Liver (tissue), 3 donors: ENCODE results near the gene C5.

ENCODE experiments used
- CTCF ChIP-seq: fragments of 150-350 bp; IDR thresholded peaks from 2 replicates; pipeline ENCODE4 v1.5.1; 2017; ENCODE audit warnings: improper control_type of control experiment, low read depth, low read length; ENCODE audit not compliant: missing input control
- EGR1 ChIP-seq, 2 donors: IDR thresholded peaks; 2 replicates each; pipeline ENCODE4 v1.6.1; 2016 to 2018; ENCODE audit warnings: antibody characterized with exemption in 2 of 2, low read depth in 2 of 2
- FOXA1 ChIP-seq: IDR thresholded peaks from 2 replicates; pipeline ENCODE4 v1.6.1; 2016; ENCODE audit warnings: antibody characterized with exemption
- GABPA ChIP-seq, 2 donors: IDR thresholded peaks in 1 of 2; conservative IDR thresholded peaks in 1 of 2; 2 replicates each; pipeline ENCODE4 v1.6.1; 2016; ENCODE audit warnings: antibody characterized with exemption in 2 of 2, mild to moderate bottlenecking in 1 of 2, moderate library complexity in 1 of 2
- HNF4G ChIP-seq: IDR thresholded peaks from 2 replicates; pipeline ENCODE4 v1.6.1; 2016; ENCODE audit warnings: antibody characterized with exemption
- JUND ChIP-seq, 2 donors: IDR thresholded peaks; 2 replicates each; pipeline ENCODE4 v1.6.1; 2016; ENCODE audit warnings: antibody characterized with exemption in 2 of 2
- RAD21 ChIP-seq, 2 donors: IDR thresholded peaks; 2 replicates each; pipeline ENCODE4 v1.6.1; 2016; ENCODE audit warnings: antibody characterized with exemption in 2 of 2, mild to moderate bottlenecking in 2 of 2
- SP1 ChIP-seq: IDR thresholded peaks from 2 replicates; pipeline ENCODE4 v1.6.1; 2018; ENCODE audit warnings: antibody characterized with exemption, mild to moderate bottlenecking
- TAF1 ChIP-seq: conservative IDR thresholded peaks from 2 replicates; pipeline ENCODE4 v1.6.1; 2016; ENCODE audit warnings: antibody characterized with exemption, mild to moderate bottlenecking
- YY1 ChIP-seq: IDR thresholded peaks from 2 replicates; pipeline ENCODE4 v1.6.1; 2016; ENCODE audit warnings: antibody characterized with exemption, mild to moderate bottlenecking
- TF ChIP-seq, protein P1 (sequence below): IDR thresholded peaks from 2 replicates; pipeline ENCODE4 v1.6.1; 2016; ENCODE audit warnings: antibody characterized with exemption, mild to moderate bottlenecking
- TF ChIP-seq, protein P2 (sequence below): IDR thresholded peaks from 2 replicates; pipeline ENCODE4 v1.6.1; 2016; ENCODE audit warnings: antibody characterized with exemption
- TF ChIP-seq, protein P3 (sequence below): IDR thresholded peaks from 2 replicates; pipeline ENCODE4 v1.6.1; 2016; ENCODE audit warnings: antibody characterized with exemption
- TF ChIP-seq, protein P4 (sequence below): IDR thresholded peaks from 2 replicates; pipeline ENCODE4 v1.6.1; 2016; ENCODE audit warnings: antibody characterized with exemption
- donor health status: healthy.
- donor health status: healthy.

DNA sequence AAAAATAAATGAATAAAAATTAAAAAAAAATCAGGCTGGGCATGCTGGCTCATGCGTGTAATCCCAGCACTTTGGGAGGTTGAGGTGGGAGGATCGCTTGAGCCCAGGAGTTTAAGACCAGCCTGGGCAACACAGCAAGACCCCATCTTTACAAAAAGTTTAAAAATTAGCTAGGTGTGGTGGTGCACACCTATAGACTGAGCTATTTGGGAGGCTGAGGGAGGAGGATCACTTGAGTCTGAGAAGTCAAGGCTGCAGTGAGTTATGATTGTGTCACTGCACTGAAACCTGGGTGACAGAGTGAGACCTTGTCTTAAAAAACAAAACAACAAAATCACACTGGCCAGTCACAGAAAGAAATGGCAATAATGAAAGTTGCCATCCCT, 21.3 kb upstream of the C5 start:
- TF ChIP-seq CTCF = no peak
- TF ChIP-seq, protein P1, sequence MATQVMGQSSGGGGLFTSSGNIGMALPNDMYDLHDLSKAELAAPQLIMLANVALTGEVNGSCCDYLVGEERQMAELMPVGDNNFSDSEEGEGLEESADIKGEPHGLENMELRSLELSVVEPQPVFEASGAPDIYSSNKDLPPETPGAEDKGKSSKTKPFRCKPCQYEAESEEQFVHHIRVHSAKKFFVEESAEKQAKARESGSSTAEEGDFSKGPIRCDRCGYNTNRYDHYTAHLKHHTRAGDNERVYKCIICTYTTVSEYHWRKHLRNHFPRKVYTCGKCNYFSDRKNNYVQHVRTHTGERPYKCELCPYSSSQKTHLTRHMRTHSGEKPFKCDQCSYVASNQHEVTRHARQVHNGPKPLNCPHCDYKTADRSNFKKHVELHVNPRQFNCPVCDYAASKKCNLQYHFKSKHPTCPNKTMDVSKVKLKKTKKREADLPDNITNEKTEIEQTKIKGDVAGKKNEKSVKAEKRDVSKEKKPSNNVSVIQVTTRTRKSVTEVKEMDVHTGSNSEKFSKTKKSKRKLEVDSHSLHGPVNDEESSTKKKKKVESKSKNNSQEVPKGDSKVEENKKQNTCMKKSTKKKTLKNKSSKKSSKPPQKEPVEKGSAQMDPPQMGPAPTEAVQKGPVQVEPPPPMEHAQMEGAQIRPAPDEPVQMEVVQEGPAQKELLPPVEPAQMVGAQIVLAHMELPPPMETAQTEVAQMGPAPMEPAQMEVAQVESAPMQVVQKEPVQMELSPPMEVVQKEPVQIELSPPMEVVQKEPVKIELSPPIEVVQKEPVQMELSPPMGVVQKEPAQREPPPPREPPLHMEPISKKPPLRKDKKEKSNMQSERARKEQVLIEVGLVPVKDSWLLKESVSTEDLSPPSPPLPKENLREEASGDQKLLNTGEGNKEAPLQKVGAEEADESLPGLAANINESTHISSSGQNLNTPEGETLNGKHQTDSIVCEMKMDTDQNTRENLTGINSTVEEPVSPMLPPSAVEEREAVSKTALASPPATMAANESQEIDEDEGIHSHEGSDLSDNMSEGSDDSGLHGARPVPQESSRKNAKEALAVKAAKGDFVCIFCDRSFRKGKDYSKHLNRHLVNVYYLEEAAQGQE = no peak
- TF ChIP-seq GABPA (IDR thresholded peaks at IDR 0.05 in 1 of 2, conservative IDR thresholded peaks at IDR 0.05 in 1 of 2) = no peak
- TF ChIP-seq, protein P2, sequence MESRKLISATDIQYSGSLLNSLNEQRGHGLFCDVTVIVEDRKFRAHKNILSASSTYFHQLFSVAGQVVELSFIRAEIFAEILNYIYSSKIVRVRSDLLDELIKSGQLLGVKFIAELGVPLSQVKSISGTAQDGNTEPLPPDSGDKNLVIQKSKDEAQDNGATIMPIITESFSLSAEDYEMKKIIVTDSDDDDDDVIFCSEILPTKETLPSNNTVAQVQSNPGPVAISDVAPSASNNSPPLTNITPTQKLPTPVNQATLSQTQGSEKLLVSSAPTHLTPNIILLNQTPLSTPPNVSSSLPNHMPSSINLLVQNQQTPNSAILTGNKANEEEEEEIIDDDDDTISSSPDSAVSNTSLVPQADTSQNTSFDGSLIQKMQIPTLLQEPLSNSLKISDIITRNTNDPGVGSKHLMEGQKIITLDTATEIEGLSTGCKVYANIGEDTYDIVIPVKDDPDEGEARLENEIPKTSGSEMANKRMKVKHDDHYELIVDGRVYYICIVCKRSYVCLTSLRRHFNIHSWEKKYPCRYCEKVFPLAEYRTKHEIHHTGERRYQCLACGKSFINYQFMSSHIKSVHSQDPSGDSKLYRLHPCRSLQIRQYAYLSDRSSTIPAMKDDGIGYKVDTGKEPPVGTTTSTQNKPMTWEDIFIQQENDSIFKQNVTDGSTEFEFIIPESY = no peak
- TF ChIP-seq TAF1 = no peak
- no peak for TF ChIP-seq SP1
- TF ChIP-seq, protein P3, sequence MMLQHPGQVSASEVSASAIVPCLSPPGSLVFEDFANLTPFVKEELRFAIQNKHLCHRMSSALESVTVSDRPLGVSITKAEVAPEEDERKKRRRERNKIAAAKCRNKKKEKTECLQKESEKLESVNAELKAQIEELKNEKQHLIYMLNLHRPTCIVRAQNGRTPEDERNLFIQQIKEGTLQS = no peak
- no peak for TF ChIP-seq FOXA1
- TF ChIP-seq YY1 = no peak
- TF ChIP-seq, protein P4, sequence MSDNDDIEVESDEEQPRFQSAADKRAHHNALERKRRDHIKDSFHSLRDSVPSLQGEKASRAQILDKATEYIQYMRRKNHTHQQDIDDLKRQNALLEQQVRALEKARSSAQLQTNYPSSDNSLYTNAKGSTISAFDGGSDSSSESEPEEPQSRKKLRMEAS = no peak
- TF ChIP-seq JUND (IDR thresholded peaks at IDR 0.05) = no peak
- no peak for TF ChIP-seq RAD21 (IDR thresholded peaks at IDR 0.05)
- no peak for TF ChIP-seq EGR1 (IDR thresholded peaks at IDR 0.05; ENCODE audit: low read depth in 2 of 2)
- no peak for TF ChIP-seq HNF4G
